Measurements from ENCODE around the gene PRKCZ. TPM values are rescaled to one million over a fixed set of nuclear protein-coding genes. Genes with fewer than 3 reads are reported as not detected.
A peak's percentile ranks its signal among the peaks of the same experiment; 100 is the strongest.

Gene PRKCZ
- total and polyA plus RNA-seq, 2 of the 4 experiments (the other 2 are of a cell fraction), result 2.0 to 3.5 TPM

DNA sequence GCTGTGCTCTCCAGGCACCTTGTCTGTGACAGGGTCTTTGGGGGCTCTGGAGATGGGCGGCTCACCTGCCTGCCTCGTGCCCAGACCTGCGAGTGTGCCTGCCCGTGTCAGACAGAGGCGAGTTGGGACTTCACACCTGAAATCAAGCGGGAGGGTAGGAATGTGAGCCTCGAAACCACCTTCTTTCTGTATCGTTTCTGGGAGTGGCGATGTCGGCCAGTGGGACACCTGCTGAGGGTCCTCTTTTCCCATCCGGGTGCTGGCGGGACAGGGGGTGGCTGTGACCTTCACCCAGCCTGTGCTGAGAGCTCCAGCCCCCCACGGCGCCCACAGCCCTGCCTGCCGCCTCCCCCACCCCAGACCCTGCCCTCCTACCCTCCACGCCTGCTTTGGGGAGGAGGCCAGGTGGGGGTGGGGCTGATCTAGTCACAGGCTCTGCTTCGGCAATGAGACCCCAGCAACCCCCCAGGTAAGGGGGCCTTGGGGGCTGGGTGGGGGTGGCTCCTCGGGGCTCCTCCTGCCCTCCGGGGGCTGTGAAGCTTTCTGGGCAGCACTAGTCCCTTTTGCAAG is 160.0 kb downstream of the PRKCZ start:
- Histone ChIP-seq H3K79me1 (ENCODE audit: low read depth in 1 of 2, low read length in 2 of 2) (peaks cover 0 to 36% of the 10 kb centered on the region in 2 experiments; a peak in 3 of 4 replicates), H3K27me3 (ENCODE audit: control insufficient read depth, insufficient read depth, low read length) (no peaks in the 10 kb centered on the region), H3K9ac (ENCODE audit: low read depth, low read length) (no peak overlapping the region), H4K8ac (ENCODE audit: low read depth in 2 of 2, low read length in 2 of 2) (no peak overlapping the region), H2BK5ac (ENCODE audit: low read depth, low read length, poor library complexity, severe bottlenecking) (no peak overlapping the region), H2AK9ac (replicated peaks; ENCODE audit: low read depth, low read length, poor library complexity) (no peak overlapping the region), H2AK5ac (ENCODE audit: low read depth, low read length) (0 out of 2 replicates have a peak overlapping the region, but pooled peaks have one; percentile 40), H2BK15ac (ENCODE audit: low read depth, low read length) (no peak overlapping the region), H3K14ac (replicated peaks; ENCODE audit: low read depth, low read length) (no peak overlapping the region), H3K27ac (ENCODE audit: insufficient read depth, low read length) (no peak overlapping the region), H4K5ac (ENCODE audit: low read depth, low read length) (no peak overlapping the region), H3K4me1 (ENCODE audit: control insufficient read depth, insufficient read depth, low read length) (peaks cover 60% of the 10 kb centered on the region), H3K36me3 (ENCODE audit: control insufficient read depth, insufficient read depth, low read length) (no peaks in the 10 kb centered on the region), H3K4me3 (ENCODE audit: insufficient read depth, low read depth, low read length) (no peak overlapping the region), H3K18ac (ENCODE audit: low read depth, low read length) (no peak overlapping the region), H2AFZ (replicated peaks; ENCODE audit: low read length, poor library complexity) (no peak overlapping the region), H4K20me1 (ENCODE audit: insufficient read depth, low read length) (no peaks in the 10 kb centered on the region; the same call in 1 of the 2 replicates), H4K91ac (ENCODE audit: insufficient read depth, low read depth, low read length) (no peak overlapping the region), H3K9me3 (ENCODE audit: control insufficient read depth, insufficient read depth, low read length) (no peaks in the 10 kb centered on the region), H3K23ac (ENCODE audit: low read depth, low read length) (no peak overlapping the region), H2BK120ac (ENCODE audit: low read depth, low read length) (no peak overlapping the region), H3K9me1 (ENCODE audit: insufficient read depth, low read length) (peaks cover 12% of the 10 kb centered on the region), H3K4me2 (ENCODE audit: low read depth, low read length) (no peak overlapping the region), H3K4ac (ENCODE audit: low read depth, low read length) (no peak overlapping the region), H3K56ac (ENCODE audit: extremely low read depth, insufficient read depth, low read length) (no peak overlapping the region), H2BK20ac (ENCODE audit: low read depth, low read length) (no peak overlapping the region)
- DNase-seq, result no peak
- in situ Hi-C loops (cut with MboI; ENCODE audit: low sequenced_read_pairs) (no loop called here), intact Hi-C loops (cut with micrococcal nuclease) (no loop called here), dilution Hi-C loops (cut with HindIII; ENCODE audit: low sequenced_read_pairs, unreplicated experiment) (no loop called here)
- TF ChIP-seq RAD21 (IDR thresholded peaks at IDR 0.05; ENCODE audit: low read length) (no peak), MAFK (IDR thresholded peaks at IDR 0.05; ENCODE audit: low read depth, low read length) (no peak), MAZ (IDR thresholded peaks at IDR 0.05; ENCODE audit: borderline replicate concordance, low read depth, low read length) (no peak), NFE2L2 (IDR thresholded peaks at IDR 0.05; ENCODE audit: low read depth, low read length) (no peak), USF2 (IDR thresholded peaks at IDR 0.05; ENCODE audit: low read depth, low read length) (no peak), CEBPB (IDR thresholded peaks at IDR 0.05; ENCODE audit: low read depth, low read length) (no peak), CHD1 (IDR thresholded peaks at IDR 0.05; ENCODE audit: low read depth, low read length) (no peak), RCOR1 (IDR thresholded peaks at IDR 0.05; ENCODE audit: insufficient replicate concordance, low read length) (no peak), MXI1 (IDR thresholded peaks at IDR 0.05; ENCODE audit: borderline replicate concordance, low read depth, low read length) (no peak)
- 93% methylated on average over 3 of the region's 19 CpGs; no CpG with 5 or more reads in 1 of the 2 experiments for WGBS, 2 experiments (ENCODE audit: extremely low coverage in 2 of 2, insufficient read length in 1 of 2)
- ChIA-PET CTCF (no interaction called here), POLR2A (ENCODE audit: unreplicated experiment) (interaction anchor here (0.6 kb wide), 1 partner anchor 15 kb away, joined by 4 read pairs; no protein-coding TSS in a partner anchor)
- no TSS peak for BruUV-seq (replicated peaks)
- ATAC-seq (ENCODE audit: low read depth), result no peak
